MV-4-11 (cell line): Measurements from ENCODE around the gene NRP2.

Experiments used
- DNase-seq: peaks from one replicate; lab custom pipeline; 2025; lab: John Stamatoyannopoulos, UW

Gene NRP2

DNA sequence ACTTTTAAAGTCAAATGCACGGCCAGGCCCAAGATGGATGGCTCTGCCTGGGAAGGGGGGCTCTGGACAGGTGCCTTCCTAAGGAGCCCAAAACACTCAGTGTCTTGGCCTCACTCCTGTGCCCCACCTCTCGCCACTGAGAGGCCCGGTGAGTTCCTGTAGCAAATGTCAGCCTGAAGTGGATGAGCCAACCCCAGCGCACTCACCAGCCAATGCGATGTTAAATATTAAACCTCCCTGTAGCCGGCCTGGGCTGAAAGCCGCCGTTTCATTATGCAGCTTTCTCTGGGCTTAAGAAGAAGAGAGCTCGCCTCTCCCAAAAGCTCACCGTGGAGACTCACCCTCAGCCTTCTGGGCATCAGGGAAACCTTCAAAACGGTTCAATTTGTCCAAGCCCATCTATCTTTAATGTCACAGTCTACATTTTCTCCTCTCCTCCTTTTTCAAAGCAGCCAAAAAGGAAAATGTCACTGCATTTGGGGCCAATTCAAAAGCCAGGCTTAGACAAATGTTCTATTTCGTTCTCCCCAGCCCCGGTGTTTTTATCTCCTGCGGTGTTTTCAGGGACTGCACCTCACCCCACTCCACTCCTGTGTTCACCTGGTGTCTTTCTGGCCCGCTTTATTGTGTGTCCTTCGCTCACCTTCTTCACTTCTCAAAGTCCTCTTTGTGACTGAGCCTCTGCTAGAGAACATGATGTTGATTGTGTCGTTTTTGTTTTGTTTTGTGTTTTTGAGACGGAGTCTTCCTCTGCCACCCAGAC lies 124.0 kb downstream of the NRP2 start:
- no peak for DNase-seq

GRCh38 chr2:205807229-205807628 lies 124.9 kb downstream of the NRP2 start:
- no peak for DNase-seq

GRCh38 chr2:205807758-205808157 lies 125.5 kb downstream of the NRP2 start:
- no peak for DNase-seq

- no peak for DNase-seq
These were observed 126.3 kb downstream of the NRP2 start for GRCh38 chr2:205808486-205809121.

GRCh38 chr2:205811387-205811786 lies 129.1 kb downstream of the NRP2 start:
- DNase-seq, result no peak

DNA sequence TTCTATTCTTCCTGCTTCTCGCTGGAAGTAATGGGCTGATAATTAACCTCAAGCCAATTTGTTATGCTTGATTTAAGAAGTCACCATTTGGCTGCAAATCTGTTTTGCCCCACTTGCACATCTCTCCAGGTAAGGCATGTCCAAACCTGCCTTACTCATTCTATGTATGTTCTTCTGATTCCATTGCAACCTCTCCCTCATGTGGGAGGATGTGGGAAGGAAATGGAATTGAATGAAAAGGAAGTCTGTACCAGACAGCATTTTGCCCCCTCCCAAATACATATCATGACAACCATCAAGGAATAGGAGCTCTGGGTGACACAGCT lies 131.7 kb downstream of the NRP2 start:
- no peak for DNase-seq

- DNase-seq, result no peak
These were observed 133.4 kb downstream of the NRP2 start for GRCh38 chr2:205815673-205816072.

- no peak for DNase-seq
These were observed 134.0 kb downstream of the NRP2 start for GRCh38 chr2:205816268-205816667.

GRCh38 chr2:205822579-205822978 lies 140.3 kb downstream of the NRP2 start:
- no peak for DNase-seq

GRCh38 chr2:205827809-205828365 lies 145.6 kb downstream of the NRP2 start:
- DNase-seq, result no peak

GRCh38 chr2:205833864-205834263 lies 151.6 kb downstream of the NRP2 start:
- no peak for DNase-seq

DNA sequence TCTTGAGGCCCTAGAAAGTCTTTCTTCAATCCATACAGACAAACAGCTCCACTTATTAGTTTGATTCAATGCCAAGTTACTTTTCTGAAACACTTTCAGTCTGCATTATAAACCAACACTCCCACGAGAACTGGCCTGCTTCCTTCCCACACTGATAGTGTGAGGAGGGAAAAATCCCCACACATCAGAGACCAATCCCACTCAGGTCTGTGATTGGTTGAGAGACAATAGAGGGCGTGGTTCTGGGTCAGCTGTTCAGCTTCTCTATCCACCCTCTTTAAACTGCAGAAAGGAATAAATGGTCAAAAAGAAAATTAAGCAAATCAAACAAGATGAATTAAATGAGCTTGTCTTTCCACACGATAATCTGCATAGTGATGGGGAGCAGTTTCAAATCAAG lies 152.5 kb downstream of the NRP2 start:
- DNase-seq, result no peak

- no peak for DNase-seq
These were observed 153.0 kb downstream of the NRP2 start for GRCh38 chr2:205835251-205835791.

- DNase-seq, result no peak
These were observed 153.6 kb downstream of the NRP2 start for GRCh38 chr2:205835923-205836322.

GRCh38 chr2:205836477-205837221 lies 154.3 kb downstream of the NRP2 start:
- no peak for DNase-seq

GRCh38 chr2:205837663-205838062 lies 155.4 kb downstream of the NRP2 start:
- no peak for DNase-seq

DNA sequence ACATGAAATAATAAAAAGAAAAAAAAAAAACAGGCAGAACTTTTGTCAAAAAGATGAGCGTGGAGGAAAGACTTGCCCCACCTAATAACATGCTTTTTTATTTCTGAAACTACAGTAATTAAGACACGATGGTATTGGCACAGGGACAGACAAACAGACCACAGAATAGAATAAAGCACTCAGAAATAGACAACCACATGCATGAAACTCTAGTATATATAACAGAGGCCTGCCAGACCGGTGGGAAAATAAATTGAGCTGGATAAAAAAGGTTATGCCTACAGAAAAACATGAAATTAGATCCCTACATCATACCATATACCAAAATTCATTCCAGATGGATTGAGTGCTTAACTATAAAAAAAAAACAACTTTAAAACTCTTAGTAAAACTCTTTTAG lies 163.1 kb downstream of the NRP2 start:
- DNase-seq, result no peak
